Stimulated activated CD8-positive, alpha-beta memory T cell treated with anti-CD3 and anti-CD28 coated beads, Interleukin-4, amount 100 ng/mL, for 24 hours (primary cell): Measurements from ENCODE around the gene KIF26B.
"Not testable (repeated sequence)": the region's sequence is repeated elsewhere in the genome, so short reads cannot be mapped to it uniquely, and the experiment has no call there.

Experiments
- DNase-seq: peaks from one replicate; pipeline ENCODE4 v3.0.0-alpha.2; 2020; ENCODE audit warnings: low read depth

KIF26B gene

DNA sequence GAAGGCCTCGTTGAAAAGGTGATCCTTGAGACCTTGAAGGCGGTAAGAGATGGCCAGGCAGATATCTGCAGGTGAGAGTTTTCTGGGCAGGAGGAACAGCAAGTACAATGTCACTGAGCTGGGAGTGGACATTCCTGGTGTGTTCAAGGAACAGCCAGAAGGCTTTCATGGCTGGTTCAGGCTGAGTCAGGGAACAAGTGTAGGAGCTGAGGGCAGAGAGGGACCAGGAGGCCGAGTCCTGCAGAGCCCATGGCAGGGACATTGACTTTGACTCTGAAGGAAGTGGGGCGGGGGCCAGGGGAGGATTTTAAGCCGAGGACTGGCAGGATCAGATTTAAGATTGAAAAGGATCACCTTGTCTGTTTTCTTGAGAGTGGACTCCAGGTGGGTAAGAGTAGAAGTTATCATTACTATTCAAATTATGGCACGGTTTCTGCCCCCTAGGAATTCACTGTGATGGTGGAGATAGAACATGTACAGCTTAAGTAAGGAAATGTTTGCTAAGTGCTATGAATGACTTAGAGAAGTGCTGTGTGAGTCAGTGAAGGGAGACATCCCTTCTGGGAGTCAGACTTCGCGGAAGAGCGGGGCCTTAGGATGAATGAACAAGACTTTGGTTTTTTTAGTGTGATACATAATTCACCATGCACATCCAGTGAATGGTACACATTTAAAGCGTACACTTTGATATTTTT, 202.3 kb downstream of the KIF26B start:
- DNase-seq, result no peak

DNA sequence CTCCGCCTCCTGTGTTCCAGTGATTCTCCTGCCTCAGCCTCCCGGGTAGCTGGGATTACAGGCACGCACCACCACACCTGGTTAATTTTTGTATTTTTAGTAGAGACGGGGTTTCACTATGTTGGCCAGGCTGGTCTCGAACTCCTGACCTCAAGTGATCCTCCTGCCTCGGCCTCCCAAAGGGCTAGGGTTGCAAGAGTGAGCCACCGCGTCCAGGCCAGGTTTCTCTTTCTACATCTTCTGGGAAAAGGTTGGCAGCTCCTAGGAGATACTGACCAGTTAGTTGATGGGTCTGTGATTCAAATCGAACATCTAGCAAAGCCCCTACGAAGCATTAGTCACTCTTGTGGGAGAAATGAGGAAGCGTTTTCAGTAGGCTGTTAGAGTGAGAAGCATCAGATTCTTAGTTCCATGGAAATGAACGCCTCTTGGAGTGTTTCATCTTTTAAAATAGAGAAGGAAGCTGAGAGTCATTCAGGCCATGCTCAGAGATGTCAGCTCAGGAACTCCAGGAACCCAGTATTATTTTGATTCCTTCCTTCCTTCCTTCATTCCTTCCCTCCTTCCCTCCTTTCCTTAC, 204.4 kb downstream of the KIF26B start:
- not testable (repeated sequence) for DNase-seq

DNA sequence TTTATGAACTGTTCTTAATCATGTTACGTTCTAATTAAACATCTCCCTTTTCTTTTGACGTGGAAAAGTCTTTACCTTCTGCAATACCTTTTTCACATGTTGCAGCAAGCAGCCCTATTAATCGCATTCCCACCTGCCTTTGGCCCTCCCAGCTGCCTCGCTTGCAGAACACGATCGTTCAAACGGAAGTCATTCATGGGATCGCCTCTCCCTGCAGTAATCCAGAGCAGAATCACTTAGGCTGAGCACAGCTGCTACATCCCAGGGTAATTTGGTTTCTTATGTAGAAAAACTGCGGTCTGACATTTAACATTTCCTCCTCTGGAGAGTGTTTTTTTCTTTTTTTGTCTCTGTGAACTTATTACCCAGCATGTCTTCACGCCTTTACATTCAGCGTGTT, 206.3 kb downstream of the KIF26B start:
- DNase-seq, result no peak

DNA sequence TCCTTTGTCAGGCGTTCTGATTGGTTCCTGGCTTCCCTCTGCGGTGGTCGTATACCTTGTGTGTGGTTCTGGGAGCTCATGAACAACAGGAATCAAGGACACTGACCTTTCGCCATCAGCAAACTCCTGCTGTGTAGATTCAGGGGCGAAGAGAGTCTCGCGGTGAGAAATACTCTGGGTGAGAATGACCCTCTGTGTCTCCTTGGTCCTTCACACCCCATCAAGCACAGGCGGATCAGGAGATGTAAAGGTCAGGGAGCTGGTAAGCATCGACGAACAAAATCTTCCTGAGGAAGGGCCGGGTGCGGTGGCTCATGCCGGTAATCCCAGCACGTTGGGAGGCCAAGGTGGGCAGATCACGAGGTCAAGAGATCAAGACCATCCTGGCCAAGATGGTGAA, 207.2 kb downstream of the KIF26B start:
- DNase-seq, result no peak

DNA sequence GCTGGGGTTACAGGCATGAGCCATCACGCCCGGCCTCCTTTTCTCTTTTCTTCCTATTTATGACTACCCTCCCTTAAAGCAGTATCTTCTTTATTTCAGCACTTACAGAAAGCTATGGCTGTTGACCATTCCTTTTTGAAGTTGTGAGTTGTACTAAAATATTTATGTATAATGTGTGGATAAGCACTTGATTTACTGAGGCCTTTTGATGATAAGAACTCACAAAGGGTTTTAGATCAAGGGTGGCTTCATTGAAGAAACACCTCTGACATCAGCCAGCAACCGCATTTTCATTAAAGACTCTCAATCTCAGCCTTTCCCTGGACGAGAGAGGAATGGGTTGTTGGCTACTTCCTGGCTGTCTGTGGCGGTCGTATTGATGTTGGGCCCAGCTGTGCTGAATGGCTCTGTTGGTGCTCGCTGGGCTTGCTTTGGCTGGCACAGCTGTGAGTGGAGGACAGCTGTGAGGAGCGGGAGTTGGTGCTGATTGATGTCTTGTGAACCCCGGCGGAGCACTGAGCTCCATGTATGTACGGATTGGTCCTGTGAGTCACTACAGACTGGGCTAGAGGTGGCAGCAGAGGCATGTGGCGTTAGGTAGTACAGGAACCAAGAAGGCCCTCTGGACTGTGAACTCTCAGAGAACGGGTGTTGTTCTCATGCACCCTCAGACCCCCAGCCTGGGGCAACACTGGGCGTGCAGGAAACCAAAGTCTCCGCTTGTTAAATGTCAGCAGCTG, 208.8 kb downstream of the KIF26B start:
- no peak for DNase-seq

DNA sequence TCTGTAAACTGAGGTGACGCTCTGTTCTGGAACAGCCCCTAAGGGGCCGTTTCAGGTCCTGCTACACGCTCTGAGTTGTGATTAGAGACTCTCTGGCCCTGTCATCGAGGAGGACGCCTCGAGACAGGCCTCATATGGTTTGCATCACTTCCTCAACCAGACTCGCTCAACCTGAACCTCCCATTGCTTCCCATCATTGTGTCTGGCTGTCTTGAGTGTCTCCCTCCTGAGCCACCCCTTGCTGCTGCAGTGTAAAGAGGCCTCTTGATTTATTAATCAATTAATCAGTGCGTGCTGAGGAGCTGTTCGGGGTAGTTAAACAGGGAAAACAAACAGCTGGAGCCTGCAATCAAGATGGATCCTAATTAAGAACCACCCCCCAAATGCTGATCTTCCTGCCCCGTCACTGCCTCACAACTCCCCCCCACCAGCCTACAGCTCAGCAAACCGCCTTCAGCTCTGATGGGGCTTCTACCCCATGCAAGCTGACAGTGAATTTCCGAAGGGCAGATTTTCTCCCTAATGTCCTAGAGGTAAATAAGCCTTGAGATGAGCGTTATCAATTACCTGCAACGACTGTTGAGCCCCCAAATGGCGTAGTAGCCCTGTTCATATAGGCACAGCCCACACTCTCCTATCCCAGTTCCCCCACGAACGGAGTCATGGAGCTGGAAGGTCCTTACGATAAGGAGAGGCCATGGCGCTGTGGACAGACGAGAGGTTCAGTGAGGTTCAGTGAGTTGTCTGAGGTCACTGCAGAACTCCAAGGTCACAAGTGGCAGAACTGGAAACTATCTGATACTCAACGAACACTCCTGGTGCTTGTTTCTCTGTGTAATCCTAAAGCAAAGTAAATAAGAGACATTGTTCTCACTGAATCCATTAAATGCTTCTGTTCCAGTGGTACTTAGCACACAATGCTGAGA, 210.6 kb downstream of the KIF26B start:
- no peak for DNase-seq

DNA sequence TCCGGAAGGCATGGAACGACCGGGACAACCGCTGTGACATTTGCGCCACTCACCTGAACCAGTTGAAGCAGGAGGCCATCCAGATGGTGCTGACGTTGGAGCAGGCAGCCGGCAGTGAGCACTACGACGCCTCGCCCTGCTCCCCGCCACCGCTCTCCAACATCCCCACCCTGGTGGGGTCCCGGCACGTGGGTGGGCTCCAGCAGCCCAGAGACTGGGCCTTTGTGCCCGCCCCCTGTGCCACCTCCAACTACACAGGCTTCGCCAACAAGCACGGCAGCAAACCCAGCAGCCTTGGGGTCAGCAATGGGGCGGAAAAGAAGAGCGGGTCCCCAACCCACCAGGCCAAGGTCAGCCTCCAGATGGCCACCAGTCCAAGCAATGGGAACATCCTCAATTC, 212.1 kb downstream of the KIF26B start:
- DNase-seq, result no peak

DNA sequence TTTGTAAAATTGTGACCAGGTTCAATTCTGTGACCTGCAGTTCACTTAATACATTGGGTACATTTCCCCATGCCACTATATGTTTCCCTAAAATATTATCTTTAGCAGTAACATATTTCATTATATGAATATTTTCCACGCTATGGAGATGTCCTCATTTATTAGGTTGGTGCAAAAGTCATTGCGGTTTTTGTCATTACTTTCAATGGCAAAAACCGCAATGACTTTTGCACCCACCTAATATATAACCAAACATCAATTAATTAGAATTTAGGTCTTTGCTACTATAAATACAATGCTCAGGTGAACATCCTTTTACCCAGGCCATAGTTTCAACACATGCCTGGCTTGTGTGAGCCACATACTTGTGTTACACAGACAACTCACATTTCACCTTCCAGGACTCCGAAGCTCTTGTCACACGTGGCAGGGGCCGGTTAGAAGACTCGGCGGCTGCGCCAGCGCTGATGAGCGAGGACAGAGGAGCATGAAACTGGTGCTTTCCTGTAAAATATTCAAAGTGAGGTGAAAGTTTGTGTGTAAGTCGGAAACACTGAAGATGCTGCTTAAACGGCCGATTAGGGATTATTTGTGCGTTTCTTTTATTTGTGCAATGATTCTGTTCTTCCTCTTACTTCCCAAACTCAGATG, 215.5 kb downstream of the KIF26B start:
- DNase-seq, result no peak

DNA sequence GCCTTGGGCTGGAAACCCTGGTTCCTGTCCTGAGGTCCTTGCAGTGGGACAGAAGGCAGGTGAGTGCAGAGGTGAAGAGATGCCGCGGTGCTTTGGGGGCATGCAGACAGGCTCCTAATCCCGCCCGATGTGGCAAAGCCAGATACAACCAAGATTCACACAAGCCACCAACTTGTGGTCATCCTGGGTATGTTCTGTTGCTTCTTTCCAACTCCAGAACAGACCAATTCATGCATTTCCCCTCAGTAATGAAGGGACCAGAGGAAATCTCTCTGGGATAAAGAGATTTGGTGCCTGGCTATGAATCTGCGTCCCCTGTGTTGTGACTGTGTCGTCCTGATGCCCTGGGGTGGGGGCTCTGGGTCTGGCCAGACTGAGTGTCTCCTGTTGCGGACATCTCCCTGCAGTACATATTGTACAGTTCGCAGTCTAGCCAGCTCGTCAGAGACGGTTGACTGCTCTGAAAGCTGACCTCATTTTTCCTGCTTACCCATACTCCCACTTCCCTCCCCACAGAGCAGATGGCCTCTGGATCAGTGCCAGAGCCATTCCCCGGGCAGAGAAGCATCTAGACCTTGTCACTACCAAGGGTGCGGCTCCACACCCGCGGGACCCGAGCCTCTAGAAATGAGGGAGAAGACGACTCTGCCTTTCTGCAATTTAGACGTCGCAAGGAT, 216.3 kb downstream of the KIF26B start:
- DNase-seq, result no peak

DNA sequence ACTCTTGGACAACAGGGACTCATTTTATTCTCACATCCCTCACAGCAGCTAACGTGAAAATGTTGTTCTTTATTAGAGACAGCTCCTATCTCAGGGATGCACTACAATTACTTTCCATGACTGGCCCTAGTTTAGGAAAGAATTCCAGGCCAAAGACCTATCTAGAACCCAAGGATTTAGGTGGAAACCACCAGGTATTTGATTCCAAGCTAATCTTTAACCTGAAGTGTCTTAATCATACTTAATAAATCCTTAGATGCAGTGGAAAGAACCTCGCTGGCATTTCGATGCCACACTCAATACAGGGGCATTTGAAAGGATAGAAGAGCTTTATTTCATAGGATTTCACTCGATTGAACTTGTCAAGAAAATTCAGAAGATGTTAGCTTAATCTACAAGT, 218.3 kb downstream of the KIF26B start:
- DNase-seq, result no peak

DNA sequence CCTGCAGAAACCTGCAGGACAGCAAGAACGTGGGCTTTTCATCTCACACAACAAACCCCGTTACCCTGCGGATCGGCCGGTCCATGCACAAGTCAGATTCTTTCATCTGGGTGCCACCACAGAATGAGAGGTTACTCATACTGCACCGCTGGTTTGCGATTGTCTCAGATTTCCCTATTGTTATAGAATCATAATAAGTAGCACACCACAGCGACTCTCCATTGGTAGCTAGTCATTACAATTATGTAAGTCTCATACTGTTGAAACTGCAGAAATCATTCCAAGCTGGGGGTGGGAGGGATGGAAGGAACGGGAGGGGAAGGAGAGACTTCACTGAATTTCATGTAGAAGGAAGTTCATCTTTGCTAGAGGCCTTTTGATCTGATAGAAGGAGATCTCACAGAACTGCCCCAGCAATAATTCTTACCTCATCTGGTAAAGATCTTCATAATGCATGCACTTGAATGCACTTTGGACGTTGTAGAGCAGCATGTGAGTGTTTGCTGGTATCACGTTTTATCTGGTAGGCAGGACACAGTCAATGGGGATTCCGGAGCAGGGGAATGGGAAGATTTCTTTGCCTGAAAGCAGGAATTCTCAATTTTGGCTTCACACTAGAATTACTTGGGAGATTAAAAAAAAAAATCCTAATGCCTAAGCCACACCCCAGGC, 221.1 kb downstream of the KIF26B start:
- DNase-seq, result no peak

DNA sequence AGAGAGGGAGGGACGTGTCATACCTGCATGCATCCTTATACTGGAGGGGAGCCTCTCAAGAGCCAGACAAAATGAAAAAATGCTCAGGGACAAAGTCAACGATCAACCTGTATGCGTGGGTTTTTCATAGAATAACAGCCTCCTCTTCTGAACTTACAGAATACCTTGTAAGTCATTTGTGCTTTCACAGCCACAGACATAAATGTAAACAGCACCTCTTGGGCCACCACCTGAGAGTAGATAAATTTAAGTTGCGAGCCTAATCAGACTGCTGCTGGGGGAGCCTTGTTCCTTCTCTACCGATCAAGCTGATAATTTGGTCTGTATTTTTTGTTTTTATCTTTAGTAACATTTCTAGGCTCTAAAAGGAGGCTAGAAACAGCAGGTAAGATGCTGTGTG, 223.1 kb downstream of the KIF26B start:
- DNase-seq, result no peak

DNA sequence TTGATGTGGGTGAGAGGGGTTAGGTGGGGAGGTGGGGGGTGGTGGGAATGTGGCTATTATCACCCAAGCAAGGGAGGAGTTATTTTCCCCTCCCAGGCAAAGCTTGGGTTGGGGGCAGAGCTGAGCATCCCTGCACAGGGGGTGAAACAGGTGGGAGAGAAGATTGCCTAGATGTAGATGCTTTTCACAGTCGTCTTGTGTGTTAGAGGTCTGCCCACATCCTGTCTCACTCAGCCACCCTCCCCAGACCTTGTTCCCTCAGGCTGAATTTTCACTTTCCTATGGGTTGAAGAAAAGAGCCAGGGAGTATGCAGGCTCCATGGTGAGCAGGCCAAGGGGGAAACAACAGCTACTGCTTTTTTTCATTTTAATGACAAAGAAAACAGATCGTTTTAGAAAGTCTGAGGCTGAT, 223.5 kb downstream of the KIF26B start:
- no peak for DNase-seq

DNA sequence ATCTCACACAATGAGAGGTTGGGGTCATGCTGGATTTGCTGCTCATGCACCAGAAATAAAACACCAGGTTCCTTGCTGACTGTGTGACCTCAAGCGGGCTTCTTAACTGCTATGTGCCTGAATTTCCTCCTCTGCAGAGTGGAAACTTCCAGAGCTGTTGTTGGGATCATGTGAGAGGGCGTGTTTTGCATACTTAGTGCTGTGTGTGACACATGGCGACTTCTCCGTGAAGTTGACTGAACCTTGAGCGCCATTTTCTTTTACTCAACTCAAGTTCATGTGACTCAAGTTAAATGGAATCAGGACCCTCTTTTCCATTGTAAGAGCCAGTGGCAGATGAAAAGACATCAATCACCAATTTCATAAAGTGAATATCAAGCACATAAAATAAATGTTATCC, 224.0 kb downstream of the KIF26B start:
- no peak for DNase-seq

DNA sequence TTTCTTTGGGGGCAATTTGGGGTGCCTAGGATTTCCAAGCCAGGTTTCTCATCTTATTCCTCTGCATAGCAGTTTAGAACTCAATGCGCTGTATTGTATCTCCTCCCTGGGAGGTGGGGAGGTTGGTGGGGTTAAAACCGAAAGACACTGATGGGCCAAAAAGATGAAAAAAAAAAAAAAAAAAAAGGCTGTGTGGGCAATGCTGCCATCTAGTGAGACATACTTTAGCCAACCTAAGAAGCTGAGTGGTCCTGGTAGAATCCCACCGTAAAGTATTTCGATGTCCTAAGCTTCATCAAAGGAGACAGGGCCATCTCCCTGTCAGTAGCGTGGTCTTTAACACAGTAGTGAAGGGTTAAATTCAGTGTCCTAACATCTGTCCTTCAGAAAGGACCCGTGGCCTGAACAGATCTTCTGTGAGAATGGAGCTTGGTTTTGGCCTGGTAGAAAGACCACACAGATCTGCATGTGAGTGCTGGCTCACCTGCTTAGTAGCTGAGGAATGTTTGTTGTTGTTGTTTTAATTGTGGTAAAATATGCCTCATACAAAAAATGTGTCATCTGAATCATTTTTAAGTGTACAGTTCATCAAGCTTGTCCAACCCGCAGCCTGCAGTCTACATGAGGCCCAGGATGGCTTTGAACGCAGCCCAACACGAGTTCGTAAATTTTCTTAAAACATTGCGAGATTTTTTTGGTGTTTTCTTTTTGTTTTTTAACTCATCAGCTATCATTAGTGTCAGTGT, 226.2 kb downstream of the KIF26B start:
- no peak for DNase-seq

DNA sequence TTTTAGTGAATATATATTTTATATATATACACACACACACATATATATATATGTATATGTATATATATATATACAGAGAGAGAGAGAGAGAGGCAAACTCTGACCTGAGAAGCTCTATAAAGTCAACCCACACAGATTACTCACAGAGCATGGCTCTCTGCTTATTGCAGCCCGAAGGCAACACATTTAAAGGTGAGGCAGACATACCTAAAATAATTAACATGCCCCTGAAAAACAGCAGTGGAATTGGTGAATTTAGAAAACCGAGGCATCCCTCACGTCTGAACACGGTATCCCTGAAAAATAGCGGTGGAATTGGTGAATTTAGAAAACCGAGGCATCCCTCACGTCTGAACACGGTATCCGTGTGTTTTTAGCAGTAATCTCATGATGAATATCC, 228.2 kb downstream of the KIF26B start:
- DNase-seq, result no peak

DNA sequence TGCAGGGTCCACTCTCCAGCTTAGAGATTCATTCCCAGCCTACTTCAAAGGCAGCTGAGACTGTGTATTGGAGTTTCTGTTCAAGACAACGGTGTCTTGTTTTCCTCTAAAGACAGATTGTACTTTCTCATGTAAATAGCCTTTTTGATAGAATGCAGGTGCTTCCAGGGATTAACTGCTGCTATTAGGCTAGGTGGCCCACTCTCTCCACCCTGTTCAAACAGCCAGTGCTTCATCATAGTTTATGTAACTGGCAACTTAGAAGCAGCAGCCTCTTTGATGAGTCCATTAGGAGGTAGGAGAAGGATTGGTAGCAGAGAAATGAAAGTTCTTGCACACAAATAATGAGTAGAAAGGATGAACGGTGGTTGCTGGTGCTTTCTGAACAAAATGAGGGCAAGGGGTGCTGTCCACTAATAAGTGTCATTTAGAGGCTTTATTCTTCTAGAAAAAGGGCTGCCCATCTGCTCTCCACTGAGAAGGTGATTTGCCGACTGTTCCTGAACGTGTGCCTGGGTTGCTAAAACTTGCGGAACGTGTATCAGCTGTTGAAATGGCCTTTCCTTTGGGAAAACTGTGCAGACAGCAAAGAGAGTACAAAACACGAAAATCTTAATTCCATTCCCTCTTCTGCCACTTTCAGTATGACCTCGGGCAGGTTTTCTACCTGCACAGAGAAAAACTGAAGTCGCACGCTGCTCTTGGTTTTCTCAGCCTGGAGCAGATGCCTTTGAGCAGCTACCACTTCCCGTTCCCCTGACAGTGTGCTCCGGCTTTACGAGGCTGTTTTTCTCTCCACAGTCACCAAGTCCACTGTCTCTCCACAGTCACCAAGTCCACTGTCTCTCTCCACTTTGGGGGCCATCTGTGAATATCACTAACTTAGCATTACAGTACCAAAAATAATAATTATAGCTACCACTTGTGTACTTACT, 228.9 kb downstream of the KIF26B start:
- no peak for DNase-seq

DNA sequence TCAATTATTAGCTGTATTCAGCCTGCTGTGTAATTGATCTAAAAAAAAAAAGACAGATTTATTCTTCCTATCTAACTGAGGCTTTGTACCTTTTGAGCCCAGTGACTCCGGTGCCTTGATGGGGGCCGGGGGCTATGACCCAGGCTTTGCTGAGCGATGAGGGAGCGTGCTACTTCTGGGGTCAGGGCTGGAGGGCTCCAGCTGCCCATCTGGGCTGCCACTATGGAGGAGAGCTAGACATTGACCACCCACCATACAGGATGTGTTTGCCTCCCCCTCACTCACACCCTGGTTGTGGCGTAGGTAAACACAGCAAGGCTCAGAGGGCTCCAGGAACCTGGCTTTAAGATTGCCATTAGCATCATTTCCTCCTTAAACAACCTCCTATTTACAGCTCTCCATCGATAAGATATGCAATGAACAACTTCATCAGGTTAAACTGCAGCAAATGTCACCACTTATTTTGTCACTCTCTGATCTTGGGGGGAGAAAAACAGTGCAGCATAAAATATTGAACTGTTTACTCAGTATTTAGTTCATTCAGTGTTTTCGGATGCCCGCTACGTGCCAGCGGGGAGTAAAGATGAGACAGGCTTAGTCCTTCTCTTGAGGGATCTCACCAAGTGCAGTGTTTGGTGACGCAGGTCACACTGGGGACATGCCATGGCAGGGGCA, 231.6 kb downstream of the KIF26B start:
- DNase-seq, result no peak
